ENCODE measurements around the gene PARD3B.

DNA sequence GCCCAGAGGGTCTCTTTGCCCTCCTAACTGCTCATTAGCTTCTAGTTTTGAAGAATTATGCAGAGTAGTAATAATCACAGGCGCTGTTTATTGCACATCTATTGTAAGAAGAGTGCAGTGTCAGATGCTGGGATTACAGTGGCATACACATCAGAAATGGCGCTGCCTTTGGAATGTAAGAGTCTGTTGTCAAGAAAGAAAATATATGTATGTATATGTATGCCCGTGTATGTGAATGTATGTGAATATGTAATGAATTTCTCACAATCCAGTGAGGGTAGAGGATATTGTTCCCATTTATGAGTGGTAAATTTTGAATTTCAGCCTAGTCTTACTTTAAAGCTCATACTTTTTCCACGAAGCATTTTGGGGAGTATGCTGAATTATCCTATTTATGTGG, 127.5 kb downstream of the PARD3B start:
- TF ChIP-seq, protein P1, sequence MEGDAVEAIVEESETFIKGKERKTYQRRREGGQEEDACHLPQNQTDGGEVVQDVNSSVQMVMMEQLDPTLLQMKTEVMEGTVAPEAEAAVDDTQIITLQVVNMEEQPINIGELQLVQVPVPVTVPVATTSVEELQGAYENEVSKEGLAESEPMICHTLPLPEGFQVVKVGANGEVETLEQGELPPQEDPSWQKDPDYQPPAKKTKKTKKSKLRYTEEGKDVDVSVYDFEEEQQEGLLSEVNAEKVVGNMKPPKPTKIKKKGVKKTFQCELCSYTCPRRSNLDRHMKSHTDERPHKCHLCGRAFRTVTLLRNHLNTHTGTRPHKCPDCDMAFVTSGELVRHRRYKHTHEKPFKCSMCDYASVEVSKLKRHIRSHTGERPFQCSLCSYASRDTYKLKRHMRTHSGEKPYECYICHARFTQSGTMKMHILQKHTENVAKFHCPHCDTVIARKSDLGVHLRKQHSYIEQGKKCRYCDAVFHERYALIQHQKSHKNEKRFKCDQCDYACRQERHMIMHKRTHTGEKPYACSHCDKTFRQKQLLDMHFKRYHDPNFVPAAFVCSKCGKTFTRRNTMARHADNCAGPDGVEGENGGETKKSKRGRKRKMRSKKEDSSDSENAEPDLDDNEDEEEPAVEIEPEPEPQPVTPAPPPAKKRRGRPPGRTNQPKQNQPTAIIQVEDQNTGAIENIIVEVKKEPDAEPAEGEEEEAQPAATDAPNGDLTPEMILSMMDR (conservative IDR thresholded peaks at IDR 0.05; ENCODE audit: low read depth in 2 of 2): no peak
- TF ChIP-seq POLR2AphosphoS5 (IDR thresholded peaks at IDR 0.05; ENCODE audit: low read depth) (no peak), EZH2 (IDR thresholded peaks at IDR 0.05; ENCODE audit: low read depth, unreplicated experiment) (no peak), EZH2phosphoT487 (IDR thresholded peaks at IDR 0.05; ENCODE audit: unreplicated experiment) (no peak), NANOG (IDR thresholded peaks at IDR 0.05; ENCODE audit: borderline replicate concordance) (no peak)
- TF ChIP-seq, protein P2, sequence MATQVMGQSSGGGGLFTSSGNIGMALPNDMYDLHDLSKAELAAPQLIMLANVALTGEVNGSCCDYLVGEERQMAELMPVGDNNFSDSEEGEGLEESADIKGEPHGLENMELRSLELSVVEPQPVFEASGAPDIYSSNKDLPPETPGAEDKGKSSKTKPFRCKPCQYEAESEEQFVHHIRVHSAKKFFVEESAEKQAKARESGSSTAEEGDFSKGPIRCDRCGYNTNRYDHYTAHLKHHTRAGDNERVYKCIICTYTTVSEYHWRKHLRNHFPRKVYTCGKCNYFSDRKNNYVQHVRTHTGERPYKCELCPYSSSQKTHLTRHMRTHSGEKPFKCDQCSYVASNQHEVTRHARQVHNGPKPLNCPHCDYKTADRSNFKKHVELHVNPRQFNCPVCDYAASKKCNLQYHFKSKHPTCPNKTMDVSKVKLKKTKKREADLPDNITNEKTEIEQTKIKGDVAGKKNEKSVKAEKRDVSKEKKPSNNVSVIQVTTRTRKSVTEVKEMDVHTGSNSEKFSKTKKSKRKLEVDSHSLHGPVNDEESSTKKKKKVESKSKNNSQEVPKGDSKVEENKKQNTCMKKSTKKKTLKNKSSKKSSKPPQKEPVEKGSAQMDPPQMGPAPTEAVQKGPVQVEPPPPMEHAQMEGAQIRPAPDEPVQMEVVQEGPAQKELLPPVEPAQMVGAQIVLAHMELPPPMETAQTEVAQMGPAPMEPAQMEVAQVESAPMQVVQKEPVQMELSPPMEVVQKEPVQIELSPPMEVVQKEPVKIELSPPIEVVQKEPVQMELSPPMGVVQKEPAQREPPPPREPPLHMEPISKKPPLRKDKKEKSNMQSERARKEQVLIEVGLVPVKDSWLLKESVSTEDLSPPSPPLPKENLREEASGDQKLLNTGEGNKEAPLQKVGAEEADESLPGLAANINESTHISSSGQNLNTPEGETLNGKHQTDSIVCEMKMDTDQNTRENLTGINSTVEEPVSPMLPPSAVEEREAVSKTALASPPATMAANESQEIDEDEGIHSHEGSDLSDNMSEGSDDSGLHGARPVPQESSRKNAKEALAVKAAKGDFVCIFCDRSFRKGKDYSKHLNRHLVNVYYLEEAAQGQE (IDR thresholded peaks at IDR 0.05; ENCODE audit: unreplicated experiment): no peak
- TF ChIP-seq, protein P3, sequence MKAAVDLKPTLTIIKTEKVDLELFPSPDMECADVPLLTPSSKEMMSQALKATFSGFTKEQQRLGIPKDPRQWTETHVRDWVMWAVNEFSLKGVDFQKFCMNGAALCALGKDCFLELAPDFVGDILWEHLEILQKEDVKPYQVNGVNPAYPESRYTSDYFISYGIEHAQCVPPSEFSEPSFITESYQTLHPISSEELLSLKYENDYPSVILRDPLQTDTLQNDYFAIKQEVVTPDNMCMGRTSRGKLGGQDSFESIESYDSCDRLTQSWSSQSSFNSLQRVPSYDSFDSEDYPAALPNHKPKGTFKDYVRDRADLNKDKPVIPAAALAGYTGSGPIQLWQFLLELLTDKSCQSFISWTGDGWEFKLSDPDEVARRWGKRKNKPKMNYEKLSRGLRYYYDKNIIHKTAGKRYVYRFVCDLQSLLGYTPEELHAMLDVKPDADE (IDR thresholded peaks at IDR 0.05): no peak
